K562 (cell line): Measurements from ENCODE around the gene PTH2. TPM values are rescaled to one million over a fixed set of nuclear protein-coding genes. Genes with fewer than 3 reads are reported as not detected.
A peak's percentile ranks its signal among the peaks of the same experiment; 100 is the strongest.

Experiments used
- CBX5 ChIP-seq: IDR thresholded peaks from 2 replicates; pipeline ENCODE4 v1.6.1; 2014; ENCODE audit warnings: low read depth, borderline replicate concordance
- EWSR1 ChIP-seq: fragments of 450-650 bp; IDR thresholded peaks from 2 replicates; pipeline ENCODE4 v1.6.1; 2018; ENCODE audit warnings: borderline replicate concordance, mild to moderate bottlenecking, low read depth, moderate library complexity; ENCODE audit not compliant: partially characterized antibody
- GATA2 ChIP-seq: sonication (generic); formaldehyde crosslinking; IDR thresholded peaks from 2 replicates; pipeline ENCODE4 v1.4.0; 2020; ENCODE audit warnings: mild to moderate bottlenecking, missing genetic modification reagents
- HDAC1 ChIP-seq, 2 experiments: fragments of 450-650 bp; IDR thresholded peaks; 2 replicates each; pipeline ENCODE4 v1.6.1; 2016 to 2017; ENCODE audit warnings: inconsistent platforms in 1 of 2, mild to moderate bottlenecking in 1 of 2, moderate library complexity in 1 of 2
- JUNB ChIP-seq: fragments of 450-650 bp; formaldehyde crosslinking; conservative IDR thresholded peaks from 2 replicates; pipeline ENCODE4 v1.4.0; 2020; ENCODE audit warnings: mild to moderate bottlenecking
- NFIC ChIP-seq: fragments of 450-650 bp; IDR thresholded peaks from 2 replicates; pipeline ENCODE4 v1.6.1; 2017; ENCODE audit warnings: mild to moderate bottlenecking, inconsistent platforms
- POLR2AphosphoS5 ChIP-seq: IDR thresholded peaks from 2 replicates; pipeline ENCODE4 v1.6.1; 2011; ENCODE audit warnings: mild to moderate bottlenecking, low read depth, low read length, moderate library complexity; ENCODE audit not compliant: control insufficient read depth, insufficient read depth
- PPARD ChIP-seq: fragments of 250-450 bp; sonication (Bioruptor Pico); IDR thresholded peaks from 2 replicates; pipeline ENCODE4 v1.8.0; 2022; ENCODE audit warnings: inconsistent platforms, mild to moderate bottlenecking, moderate library complexity
- PYGO2 ChIP-seq: fragments of 450-650 bp; IDR thresholded peaks from 2 replicates; pipeline ENCODE4 v1.6.1; 2016; ENCODE audit warnings: mild to moderate bottlenecking, missing genetic modification characterization, moderate library complexity, missing compliant biosample characterization
- RBM22 ChIP-seq: fragments of 200-400 bp; formaldehyde crosslinking; IDR thresholded peaks from 2 replicates; pipeline ENCODE4 v1.6.1; 2018; ENCODE audit warnings: low read length, low read depth; ENCODE audit not compliant: poor library complexity, severe bottlenecking
- SAFB ChIP-seq: fragments of 200-400 bp; formaldehyde crosslinking; IDR thresholded peaks from 2 replicates; pipeline ENCODE4 v1.6.1; 2017; ENCODE audit warnings: low read depth, low read length, borderline replicate concordance
- SRSF3 ChIP-seq: fragments of 200-400 bp; formaldehyde crosslinking; IDR thresholded peaks from 2 replicates; pipeline ENCODE4 v1.6.1; 2016; ENCODE audit warnings: mild to moderate bottlenecking, low read length, moderate library complexity; ENCODE audit not compliant: insufficient read depth
- ZNF146 ChIP-seq: IDR thresholded peaks from one replicate; pipeline ENCODE4 v1.6.1; 2018; ENCODE audit warnings: missing compliant biosample characterization; ENCODE audit not compliant: unreplicated experiment
- ZNF253 ChIP-seq: fragments of 250-450 bp; sonication (Bioruptor Pico); conservative IDR thresholded peaks from 2 replicates; pipeline ENCODE4 v1.6.1; 2021; ENCODE audit warnings: mild to moderate bottlenecking
- polyA plus RNA-seq, 8 experiments: library from polyadenylated mRNA; depleted of rRNA in 4 of 8; stranded (reverse) in 5 of 8; unstranded in 3 of 8; fragments of >200 nt; fragmentation: Nextera tagmentation in 2 of 8; fragmentation: Illumina TruSeq in 1 of 8; extraction: Ambion mirVana in 2 of 8; extraction: Trizol in 1 of 8; gene quantifications; 2 replicates each; pipeline versions ENCODE4 v1.2.1 to v1.2.3, GENCODE V29; 2011 to 2014; ENCODE audit warnings: inconsistent platforms in 1 of 8, missing spikeins in 1 of 8
- total RNA-seq, 7 experiments: library from RNA; depleted of rRNA in 6 of 7; stranded (reverse); fragments of >200 nt in 6 of 7; fragmentation: Illumina TruSeq in 2 of 7; extraction: Trizol in 2 of 7; gene quantifications; 2 replicates each; pipeline versions ENCODE4 v1.2.1 to v1.2.3, GENCODE V29; 2011 to 2021; ENCODE audit warnings: low replicate concordance in 1 of 7
- TF ChIP-seq, protein P1 (sequence below): fragments of 250-450 bp; sonication (Bioruptor Pico); IDR thresholded peaks from 2 replicates; pipeline ENCODE4 v1.6.1; 2021; ENCODE audit warnings: mild to moderate bottlenecking
- TF ChIP-seq, protein P2 (sequence below): sonication (generic); formaldehyde crosslinking; IDR thresholded peaks from 2 replicates; pipeline ENCODE4 v1.8.0; 2022; ENCODE audit warnings: mild to moderate bottlenecking, missing genetic modification reagents
- TF ChIP-seq, protein P3 (sequence below): IDR thresholded peaks from 2 replicates; pipeline ENCODE4 v1.6.1; 2012; ENCODE audit warnings: low read depth, low read length, improper control_type of control experiment, borderline replicate concordance
- TF ChIP-seq, protein P4 (sequence below): fragments of 250-450 bp; sonication (Bioruptor Pico); IDR thresholded peaks from 2 replicates; pipeline ENCODE4 v1.4.0; 2020; ENCODE audit warnings: mild to moderate bottlenecking, moderate library complexity
- TF ChIP-seq, protein P5 (sequence below): IDR thresholded peaks from 2 replicates; pipeline ENCODE4 v1.6.1; 2014; ENCODE audit warnings: antibody characterized with exemption

The PTH2 gene
- total and polyA plus RNA-seq, 9 of the 15 experiments (the other 6 are each of a cell fraction or from before 2014, with no cell fraction given): 1.3 TPM; not detected in 8

DNA sequence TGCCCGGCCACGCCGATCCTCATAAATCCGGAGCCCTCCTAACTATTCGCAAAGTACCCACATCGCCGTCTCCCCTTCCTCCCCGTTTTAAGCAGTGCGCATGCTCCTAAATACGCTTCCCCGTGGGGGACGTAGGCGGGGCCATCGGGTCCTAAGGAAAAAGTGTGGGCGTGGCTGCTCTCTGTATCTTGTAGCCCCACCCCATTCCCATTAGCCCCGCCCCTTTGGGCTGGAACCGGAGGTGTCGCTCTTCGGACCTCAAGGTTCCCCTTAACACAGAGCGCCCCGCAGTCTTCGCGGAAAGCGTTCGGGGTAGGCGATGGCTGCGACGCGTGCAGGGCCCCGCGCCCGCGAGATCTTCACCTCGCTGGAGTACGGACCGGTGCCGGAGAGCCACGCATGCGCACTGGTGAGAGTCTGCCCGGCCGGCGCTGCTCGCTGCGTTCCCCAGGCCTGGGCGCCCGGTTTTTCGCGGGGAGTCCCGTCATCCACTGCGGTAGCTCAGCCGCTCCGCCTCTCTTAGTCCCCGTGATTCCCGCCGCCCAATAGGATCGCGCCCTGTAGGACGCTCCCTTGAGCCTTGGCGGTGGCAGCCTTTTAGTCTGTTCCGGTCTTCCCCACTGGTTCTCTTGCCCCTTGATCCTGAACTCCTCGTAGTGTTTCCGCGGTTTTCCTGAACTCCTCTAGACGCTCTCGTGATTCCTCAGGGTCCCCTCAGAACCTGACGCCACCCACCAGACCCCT, 29.9 kb upstream of the PTH2 start, which contains the start of gene ALDH16A1 (continued):
- TF ChIP-seq CBX5: no peak
- no peak for TF ChIP-seq PYGO2 (tag)
- TF ChIP-seq, protein P1, sequence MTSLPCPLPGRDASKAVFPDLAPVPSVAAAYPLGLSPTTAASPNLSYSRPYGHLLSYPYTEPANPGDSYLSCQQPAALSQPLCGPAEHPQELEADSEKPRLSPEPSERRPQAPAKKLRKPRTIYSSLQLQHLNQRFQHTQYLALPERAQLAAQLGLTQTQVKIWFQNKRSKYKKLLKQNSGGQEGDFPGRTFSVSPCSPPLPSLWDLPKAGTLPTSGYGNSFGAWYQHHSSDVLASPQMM (CRISPR knock-in tag): no peak
- TF ChIP-seq SRSF3: no peak
- TF ChIP-seq, protein P2, sequence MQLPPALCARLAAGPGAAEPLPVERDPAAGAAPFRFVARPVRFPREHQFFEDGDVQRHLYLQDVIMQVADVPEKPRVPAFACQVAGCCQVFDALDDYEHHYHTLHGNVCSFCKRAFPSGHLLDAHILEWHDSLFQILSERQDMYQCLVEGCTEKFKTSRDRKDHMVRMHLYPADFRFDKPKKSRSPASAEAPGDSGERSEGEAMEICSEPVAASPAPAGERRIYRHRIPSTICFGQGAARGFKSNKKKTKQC: peak; percentile 75; the same call in 1 of the 2 replicates
- TF ChIP-seq HDAC1 (IDR thresholded peaks at IDR 0.05): no peak
- TF ChIP-seq ZNF146 (CRISPR knock-in tag): no peak
- no peak for TF ChIP-seq GATA2
- TF ChIP-seq POLR2AphosphoS5: peak; percentile 98
- TF ChIP-seq SAFB: no peak
- TF ChIP-seq EWSR1: no peak
- TF ChIP-seq, protein P3, sequence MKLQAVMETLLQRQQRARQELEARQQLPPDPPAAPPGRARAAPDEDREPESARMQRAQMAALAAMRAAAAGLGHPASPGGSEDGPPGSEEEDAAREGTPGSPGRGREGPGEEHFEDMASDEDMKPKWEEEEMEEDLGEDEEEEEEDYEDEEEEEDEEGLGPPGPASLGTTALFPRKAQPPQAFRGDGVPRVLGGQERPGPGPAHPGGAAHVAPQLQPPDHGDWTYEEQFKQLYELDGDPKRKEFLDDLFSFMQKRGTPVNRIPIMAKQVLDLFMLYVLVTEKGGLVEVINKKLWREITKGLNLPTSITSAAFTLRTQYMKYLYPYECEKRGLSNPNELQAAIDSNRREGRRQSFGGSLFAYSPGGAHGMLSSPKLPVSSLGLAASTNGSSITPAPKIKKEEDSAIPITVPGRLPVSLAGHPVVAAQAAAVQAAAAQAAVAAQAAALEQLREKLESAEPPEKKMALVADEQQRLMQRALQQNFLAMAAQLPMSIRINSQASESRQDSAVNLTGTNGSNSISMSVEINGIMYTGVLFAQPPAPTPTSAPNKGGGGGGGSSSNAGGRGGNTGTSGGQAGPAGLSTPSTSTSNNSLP: no peak
- TF ChIP-seq, protein P4, sequence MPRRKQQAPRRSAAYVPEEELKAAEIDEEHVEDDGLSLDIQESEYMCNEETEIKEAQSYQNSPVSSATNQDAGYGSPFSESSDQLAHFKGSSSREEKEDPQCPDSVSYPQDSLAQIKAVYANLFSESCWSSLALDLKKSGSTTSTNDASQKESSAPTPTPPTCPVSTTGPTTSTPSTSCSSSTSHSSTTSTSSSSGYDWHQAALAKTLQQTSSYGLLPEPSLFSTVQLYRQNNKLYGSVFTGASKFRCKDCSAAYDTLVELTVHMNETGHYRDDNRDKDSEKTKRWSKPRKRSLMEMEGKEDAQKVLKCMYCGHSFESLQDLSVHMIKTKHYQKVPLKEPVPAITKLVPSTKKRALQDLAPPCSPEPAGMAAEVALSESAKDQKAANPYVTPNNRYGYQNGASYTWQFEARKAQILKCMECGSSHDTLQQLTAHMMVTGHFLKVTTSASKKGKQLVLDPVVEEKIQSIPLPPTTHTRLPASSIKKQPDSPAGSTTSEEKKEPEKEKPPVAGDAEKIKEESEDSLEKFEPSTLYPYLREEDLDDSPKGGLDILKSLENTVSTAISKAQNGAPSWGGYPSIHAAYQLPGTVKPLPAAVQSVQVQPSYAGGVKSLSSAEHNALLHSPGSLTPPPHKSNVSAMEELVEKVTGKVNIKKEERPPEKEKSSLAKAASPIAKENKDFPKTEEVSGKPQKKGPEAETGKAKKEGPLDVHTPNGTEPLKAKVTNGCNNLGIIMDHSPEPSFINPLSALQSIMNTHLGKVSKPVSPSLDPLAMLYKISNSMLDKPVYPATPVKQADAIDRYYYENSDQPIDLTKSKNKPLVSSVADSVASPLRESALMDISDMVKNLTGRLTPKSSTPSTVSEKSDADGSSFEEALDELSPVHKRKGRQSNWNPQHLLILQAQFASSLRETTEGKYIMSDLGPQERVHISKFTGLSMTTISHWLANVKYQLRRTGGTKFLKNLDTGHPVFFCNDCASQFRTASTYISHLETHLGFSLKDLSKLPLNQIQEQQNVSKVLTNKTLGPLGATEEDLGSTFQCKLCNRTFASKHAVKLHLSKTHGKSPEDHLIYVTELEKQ: no peak
- TF ChIP-seq, protein P5, sequence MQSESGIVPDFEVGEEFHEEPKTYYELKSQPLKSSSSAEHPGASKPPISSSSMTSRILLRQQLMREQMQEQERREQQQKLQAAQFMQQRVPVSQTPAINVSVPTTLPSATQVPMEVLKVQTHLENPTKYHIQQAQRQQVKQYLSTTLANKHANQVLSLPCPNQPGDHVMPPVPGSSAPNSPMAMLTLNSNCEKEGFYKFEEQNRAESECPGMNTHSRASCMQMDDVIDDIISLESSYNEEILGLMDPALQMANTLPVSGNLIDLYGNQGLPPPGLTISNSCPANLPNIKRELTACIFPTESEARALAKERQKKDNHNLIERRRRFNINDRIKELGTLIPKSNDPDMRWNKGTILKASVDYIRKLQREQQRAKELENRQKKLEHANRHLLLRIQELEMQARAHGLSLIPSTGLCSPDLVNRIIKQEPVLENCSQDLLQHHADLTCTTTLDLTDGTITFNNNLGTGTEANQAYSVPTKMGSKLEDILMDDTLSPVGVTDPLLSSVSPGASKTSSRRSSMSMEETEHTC: no peak
- TF ChIP-seq ZNF253 (CRISPR knock-in tag): no peak
- TF ChIP-seq JUNB (CRISPR knock-in tag): no peak
- TF ChIP-seq PPARD: no peak
- TF ChIP-seq NFIC: no peak
- TF ChIP-seq RBM22: no peak
